Measurements from ENCODE around the gene USHBP1. TPM values are rescaled to one million over a fixed set of nuclear protein-coding genes. Genes with fewer than 3 reads are reported as not detected.
A peak's percentile ranks its signal among the peaks of the same experiment; 100 is the strongest.

The USHBP1 gene
- total and polyA plus RNA-seq, 2 of the 13 experiments (the other 11 are each of a cell fraction or from before 2014, with no cell fraction given), result 0.15 to 1.5 TPM

GRCh38 chr19:17200408-17201079 lies 64.0 kb downstream of the USHBP1 start (continued):
- TF ChIP-seq RERE (CRISPR knock-in tag; IDR thresholded peaks at IDR 0.05; ENCODE audit: low read depth) (no peak), SALL1 (CRISPR knock-in tag; IDR thresholded peaks at IDR 0.05) (peak; percentile 67), ZNF280D (CRISPR knock-in tag; IDR thresholded peaks at IDR 0.05) (no peak), PBX2 (CRISPR knock-in tag; IDR thresholded peaks at IDR 0.05) (no peak), ZNF670 (CRISPR knock-in tag; IDR thresholded peaks at IDR 0.05; ENCODE audit: borderline replicate concordance) (no peak), WIZ (CRISPR knock-in tag; IDR thresholded peaks at IDR 0.05) (0 out of 2 replicates have a peak, but pooled peaks have one; percentile 37), ZMAT3 (CRISPR knock-in tag; conservative IDR thresholded peaks at IDR 0.05) (0 out of 2 replicates have a peak, but pooled peaks have one; percentile 27), PHF5A (CRISPR knock-in tag; IDR thresholded peaks at IDR 0.05; ENCODE audit: low read depth, unreplicated experiment) (peak; percentile 35), GATA4 (IDR thresholded peaks at IDR 0.05; ENCODE audit: borderline replicate concordance, low read depth) (no peak), ZNF224 (CRISPR knock-in tag; IDR thresholded peaks at IDR 0.05) (no peak), HOXA7 (CRISPR knock-in tag; IDR thresholded peaks at IDR 0.05) (no peak), SKI (IDR thresholded peaks at IDR 0.05; ENCODE audit: partially characterized antibody) (peak; percentile 42), IKZF5 (CRISPR knock-in tag; IDR thresholded peaks at IDR 0.05) (peak; percentile 17; the same call in 1 of the 2 replicates), NFIC (IDR thresholded peaks at IDR 0.05; ENCODE audit: low read length) (no peak)

Data from HepG2 (cell line).